Measurements from ENCODE around the gene CCDC30.

CCDC30 gene

GRCh38 chr1:42691157-42691498 lies 228.0 kb downstream of the CCDC30 start:
- H3K27ac ChIP-seq, result no peak overlapping the region

GRCh38 chr1:42692461-42692860 lies 229.4 kb downstream of the CCDC30 start:
- no peak for TF ChIP-seq CTCF (conservative IDR thresholded peaks at IDR 0.05)
- no peak for TF ChIP-seq ZFX (IDR thresholded peaks at IDR 0.05)
- H3K27ac ChIP-seq, result peak overlapping the region; percentile 38; the same call in 1 of the 2 replicates

More at GRCh38 chr1:42691157-42691498, 228.0 kb downstream of the CCDC30 start:
- TF ChIP-seq CTCF (conservative IDR thresholded peaks at IDR 0.05), result peak; percentile 12; the same call in 1 of the 2 replicates
- TF ChIP-seq ZFX (IDR thresholded peaks at IDR 0.05), result no peak

- H3K27ac ChIP-seq, result peak overlapping the region; percentile 38; the same call in 1 of the 2 replicates
- TF ChIP-seq ZFX (IDR thresholded peaks at IDR 0.05), result no peak
- no peak for TF ChIP-seq CTCF (conservative IDR thresholded peaks at IDR 0.05)
These were observed 229.8 kb downstream of the CCDC30 start for GRCh38 chr1:42692911-42693310.

- no peak for TF ChIP-seq ZFX (IDR thresholded peaks at IDR 0.05)
- no peak for TF ChIP-seq CTCF (conservative IDR thresholded peaks at IDR 0.05)
- H3K27ac ChIP-seq, result no peak overlapping the region
These were observed 235.2 kb downstream of the CCDC30 start for GRCh38 chr1:42698081-42698813.

- TF ChIP-seq CTCF (conservative IDR thresholded peaks at IDR 0.05) (no peak), ZFX (IDR thresholded peaks at IDR 0.05) (no peak)
- no peak overlapping the region for H3K27ac ChIP-seq
These were observed 236.9 kb downstream of the CCDC30 start for GRCh38 chr1:42700006-42700405.

GRCh38 chr1:42703888-42704464 lies 240.9 kb downstream of the CCDC30 start:
- no peak overlapping the region for H3K27ac ChIP-seq
- no peak for TF ChIP-seq ZFX (IDR thresholded peaks at IDR 0.05)
- no peak for TF ChIP-seq CTCF (conservative IDR thresholded peaks at IDR 0.05)
